LNCAP (cell line): ENCODE measurements around the gene KRT80.

Experiments used
- CTCF ChIP-seq: fragments of 450-650 bp; IDR thresholded peaks from 2 replicates; pipeline ENCODE4 v1.5.1; 2017; ENCODE audit warnings: mild to moderate bottlenecking

Gene KRT80

GRCh38 chr12:52183971-52184370 is 7.8 kb downstream of the KRT80 start:
- TF ChIP-seq CTCF, result no peak

- TF ChIP-seq CTCF, result no peak
Measured at GRCh38 chr12:52183544-52183910, 8.3 kb downstream of the KRT80 start.

- TF ChIP-seq CTCF, result no peak
Measured at GRCh38 chr12:52182898-52183543, 8.8 kb downstream of the KRT80 start.

GRCh38 chr12:52182384-52182783 is 9.4 kb downstream of the KRT80 start:
- no peak for TF ChIP-seq CTCF

GRCh38 chr12:52181746-52182145 is 10.1 kb downstream of the KRT80 start:
- TF ChIP-seq CTCF, result no peak

GRCh38 chr12:52180971-52181628 is 10.7 kb downstream of the KRT80 start:
- TF ChIP-seq CTCF, result no peak

GRCh38 chr12:52179396-52179973 is 12.3 kb downstream of the KRT80 start:
- TF ChIP-seq CTCF, result no peak
